ENCODE results near the gene NRARP. TPM values are rescaled to one million over a fixed set of nuclear protein-coding genes. Genes with fewer than 3 reads are reported as not detected.

The NRARP gene
- total and polyA plus RNA-seq, 7 experiments from 2014 or later: 0.70 to 2.7 (median 1.7) TPM; not detected in 2

GRCh38 chr9:137306850-137307254 lies 4.8 kb upstream of the NRARP start:
- DNase-seq: no peak
- Mint-ChIP-seq H3K9me3 (no peaks in the 10 kb centered on the region), H3K4me1 (peaks cover 0 to 7% (median 4%) of the 10 kb centered on the region in 7 donors), H3K27me3 (no peaks in the 10 kb centered on the region), H3K27ac (peak overlapping the region in 1 of 9 donors; percentile 11), H3K36me3 (no peaks in the 10 kb centered on the region), H3K4me3 (peak overlapping the region in 2 of 10 donors; percentile 23 to 63)
- H3K4me1 ChIP-seq (ENCODE audit: control insufficient read depth in 2 of 2, insufficient read depth in 2 of 2, low read length in 2 of 2): peaks cover 0 to 20% of the 10 kb centered on the region in 2 donors
- ChIA-PET POLR2A (no interaction called here), CTCF (no interaction called here)
- no peaks in the 10 kb centered on the region for H3K9me3 ChIP-seq (ENCODE audit: control insufficient read depth in 2 of 3, low read length in 3 of 3)
- H3K27me3 ChIP-seq (ENCODE audit: control insufficient read depth in 2 of 2, insufficient read depth in 2 of 2, low read length in 2 of 2): no peaks in the 10 kb centered on the region
- ATAC-seq: no peak
- no peaks in the 10 kb centered on the region for H3K36me3 ChIP-seq (ENCODE audit: control insufficient read depth in 2 of 3, insufficient read depth in 3 of 3, low read length in 3 of 3)
- H3K4me3 ChIP-seq (ENCODE audit: low read length): no peak overlapping the region
- no peak overlapping the region for H3K27ac ChIP-seq (ENCODE audit: low read depth, low read length)
- intact Hi-C loops (cut with micrococcal nuclease): loop anchor here (10.0 kb wide), 2 partner anchors 228 to 248 kb away; partner anchors contain the start of genes MRPL41 (in 1 of the 2) and PNPLA7 (in 1 of the 2)

DNA sequence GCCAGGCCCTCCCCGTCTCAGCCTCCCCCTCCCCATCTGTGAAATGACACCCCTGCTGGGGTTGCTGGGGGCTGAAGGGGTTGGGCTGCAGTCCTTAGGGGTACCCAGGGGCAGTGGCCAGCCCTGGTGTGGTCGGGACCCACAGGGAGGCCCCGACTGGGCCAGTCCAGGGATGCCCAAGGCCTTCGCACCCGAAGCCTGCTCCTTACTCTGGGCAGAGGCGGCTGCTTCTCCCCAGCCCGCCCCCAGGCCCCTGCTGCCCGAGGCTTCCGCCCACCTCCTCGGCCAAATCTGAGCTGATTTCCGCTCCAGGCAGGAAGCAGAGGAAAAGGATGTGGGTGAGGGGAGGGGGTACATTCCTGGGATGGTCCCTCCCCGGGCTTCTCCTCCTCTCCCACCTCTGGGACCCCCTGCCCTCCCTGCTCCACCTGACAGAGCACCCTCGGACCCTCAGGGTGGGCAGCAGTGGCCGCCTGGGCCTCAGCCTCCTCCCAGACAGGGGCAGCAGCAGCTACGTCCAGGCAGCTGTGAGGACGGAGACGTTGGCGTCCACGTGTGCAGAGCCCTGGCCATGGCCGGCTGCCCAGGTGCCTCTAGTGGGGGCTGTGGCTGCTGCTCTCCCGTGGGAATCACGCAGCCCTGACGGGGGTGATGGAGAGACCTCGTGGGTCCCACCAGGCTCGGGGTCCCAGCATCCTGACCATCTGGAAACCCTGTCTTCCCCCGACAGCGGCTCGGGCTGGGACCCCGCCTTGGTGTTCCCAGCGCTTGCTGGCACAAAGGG lies 4.2 kb upstream of the NRARP start:
- Histone ChIP-seq H3K36me3 (ENCODE audit: control insufficient read depth in 2 of 3, insufficient read depth in 3 of 3, low read length in 3 of 3) (no peaks in the 10 kb centered on the region), H3K4me3 (ENCODE audit: low read length) (no peak overlapping the region)

DNA sequence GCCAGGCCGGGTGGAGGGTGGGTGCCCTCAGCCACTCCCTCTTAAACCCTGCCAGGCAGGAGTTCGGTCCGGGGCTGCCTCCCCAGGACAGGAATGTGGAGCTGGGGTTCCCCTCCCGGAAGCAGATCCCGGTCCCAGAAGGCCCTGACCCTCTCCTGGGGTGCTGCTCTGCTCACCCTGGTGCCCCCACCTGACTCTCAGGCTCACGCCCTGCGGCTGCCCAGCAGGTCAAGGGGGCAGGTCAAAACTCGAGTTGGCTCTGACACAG lies 3.7 kb upstream of the NRARP start:
- Histone ChIP-seq H3K4me3 (ENCODE audit: low read length) (no peak overlapping the region), H3K4me1 (ENCODE audit: control insufficient read depth in 2 of 2, insufficient read depth in 2 of 2, low read length in 2 of 2) (peaks cover 3 to 24% of the 10 kb centered on the region in 2 donors), H3K9me3 (ENCODE audit: control insufficient read depth in 2 of 3, low read length in 3 of 3) (no peaks in the 10 kb centered on the region), H3K27ac (ENCODE audit: low read depth, low read length) (no peak overlapping the region), H3K27me3 (ENCODE audit: control insufficient read depth in 2 of 2, insufficient read depth in 2 of 2, low read length in 2 of 2) (no peaks in the 10 kb centered on the region), H3K36me3 (ENCODE audit: control insufficient read depth in 2 of 3, insufficient read depth in 3 of 3, low read length in 3 of 3) (no peaks in the 10 kb centered on the region)
- POLR2A ChIA-PET: interaction anchor here (0.6 kb wide), 1 partner anchor 496 kb away, joined by 3 read pairs; no protein-coding TSS in a partner anchor
- ATAC-seq (no peak), DNase-seq (peak in 1 of 9 donors; percentile 8)
- intact Hi-C loops (cut with micrococcal nuclease): loop anchor here (10.0 kb wide), 2 partner anchors 229 to 249 kb away; partner anchors contain the start of genes MRPL41 (in 1 of the 2) and PNPLA7 (in 1 of the 2)
- peak overlapping the region in 5 of 10 donors; percentile 46 to 69 (median 49) for H3K4me3 Mint-ChIP-seq
- CTCF ChIA-PET: no interaction called here
- peaks cover 0 to 9% (median 6%) of the 10 kb centered on the region in 7 donors for H3K4me1 Mint-ChIP-seq
- H3K27ac Mint-ChIP-seq: peak overlapping the region in 1 of 9 donors; percentile 78
- no peaks in the 10 kb centered on the region for H3K9me3 Mint-ChIP-seq
- H3K36me3 Mint-ChIP-seq: no peaks in the 10 kb centered on the region
- peaks cover 0 to 4% (median 0%) of the 10 kb centered on the region in 5 donors for H3K27me3 Mint-ChIP-seq

More for the DNA sequence above, 4.2 kb upstream of the NRARP start:
- Mint-ChIP-seq H3K27ac (no peak overlapping the region), H3K9me3 (no peaks in the 10 kb centered on the region), H3K36me3 (no peaks in the 10 kb centered on the region), H3K4me3 (peak overlapping the region in 2 of 10 donors; percentile 61 to 69), H3K4me1 (peaks cover 0 to 7% (median 4%) of the 10 kb centered on the region in 7 donors), H3K27me3 (peaks cover 0 to 3% (median 0%) of the 10 kb centered on the region in 5 donors)
- no peaks in the 10 kb centered on the region for H3K27me3 ChIP-seq (ENCODE audit: control insufficient read depth in 2 of 2, insufficient read depth in 2 of 2, low read length in 2 of 2)
- ChIA-PET CTCF (no interaction called here), POLR2A (interaction anchor here (0.6 kb wide), 1 partner anchor 496 kb away, joined by 3 read pairs; no protein-coding TSS in a partner anchor)
- intact Hi-C loops (cut with micrococcal nuclease): loop anchor here (10.0 kb wide), 2 partner anchors 229 to 249 kb away; partner anchors contain the start of genes MRPL41 (in 1 of the 2) and PNPLA7 (in 1 of the 2)
- ATAC-seq (no peak), DNase-seq (no peak)
- H3K27ac ChIP-seq (ENCODE audit: low read depth, low read length): no peak overlapping the region
- no peaks in the 10 kb centered on the region for H3K9me3 ChIP-seq (ENCODE audit: control insufficient read depth in 2 of 3, low read length in 3 of 3)
- peaks cover 0 to 20% of the 10 kb centered on the region in 2 donors for H3K4me1 ChIP-seq (ENCODE audit: control insufficient read depth in 2 of 2, insufficient read depth in 2 of 2, low read length in 2 of 2)

GRCh38 chr9:137305060-137305797 lies 3.2 kb upstream of the NRARP start:
- Histone ChIP-seq H3K9me3 (ENCODE audit: control insufficient read depth in 2 of 3, low read length in 3 of 3) (no peaks in the 10 kb centered on the region), H3K36me3 (ENCODE audit: control insufficient read depth in 2 of 3, insufficient read depth in 3 of 3, low read length in 3 of 3) (no peaks in the 10 kb centered on the region), H3K27ac (ENCODE audit: low read depth, low read length) (no peak overlapping the region), H3K4me1 (ENCODE audit: control insufficient read depth in 2 of 2, insufficient read depth in 2 of 2, low read length in 2 of 2) (peaks cover 7 to 27% of the 10 kb centered on the region in 2 donors), H3K4me3 (ENCODE audit: low read length) (peak overlapping the region; percentile 35), H3K27me3 (ENCODE audit: control insufficient read depth in 2 of 2, insufficient read depth in 2 of 2, low read length in 2 of 2) (peaks cover 0 to 4% of the 10 kb centered on the region in 2 donors)
- Mint-ChIP-seq H3K4me3 (peak overlapping the region in 8 of 10 donors; percentile 46 to 69 (median 50)), H3K36me3 (no peaks in the 10 kb centered on the region), H3K27ac (peak overlapping the region in 1 of 9 donors; percentile 78), H3K27me3 (peaks cover 0 to 8% (median 0%) of the 10 kb centered on the region in 5 donors), H3K9me3 (no peaks in the 10 kb centered on the region), H3K4me1 (peaks cover 0 to 11% (median 8%) of the 10 kb centered on the region in 7 donors)
- peak in 6 of 9 donors; percentile 28 to 66 (median 41) for DNase-seq
- ChIA-PET CTCF (no interaction called here), POLR2A (no interaction called here)
- intact Hi-C loops (cut with micrococcal nuclease): loop anchor here (10.0 kb wide), 2 partner anchors 230 to 250 kb away; partner anchors contain the start of genes MRPL41 (in 1 of the 2) and PNPLA7 (in 1 of the 2)
- peak; percentile 40 for ATAC-seq

DNA sequence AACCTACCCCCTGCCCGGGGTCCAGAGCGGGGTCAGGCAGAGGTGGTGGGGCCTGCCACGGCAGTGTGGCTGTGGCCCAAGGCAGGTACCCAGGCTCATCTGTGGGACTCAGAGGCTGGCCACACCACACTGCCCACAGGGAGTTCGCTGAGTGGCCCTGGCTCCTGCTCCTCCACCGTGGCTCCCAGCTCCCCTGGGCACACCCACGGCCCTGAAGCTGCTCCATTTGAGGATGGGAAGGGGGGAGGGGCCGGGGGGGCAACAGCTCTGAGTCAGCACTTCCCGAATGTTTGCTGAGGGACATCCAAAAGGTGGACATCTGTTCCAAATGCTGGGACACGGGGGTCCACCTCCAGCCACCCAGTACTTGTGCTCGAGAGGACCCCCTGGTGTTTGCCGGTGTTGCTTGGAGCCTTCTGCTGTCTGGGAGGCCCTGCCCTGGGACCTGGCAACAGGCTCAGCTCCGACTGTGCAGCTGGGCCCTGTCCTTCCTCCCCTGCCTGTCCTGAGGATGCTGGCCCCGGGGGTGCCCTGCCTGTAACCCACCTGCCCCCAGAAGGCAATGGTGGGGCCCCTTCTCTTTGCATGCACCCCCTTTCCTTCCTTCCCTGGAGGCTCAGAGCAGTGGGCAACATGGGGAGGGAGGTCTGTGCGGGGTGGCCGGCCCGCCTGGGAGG lies 2.5 kb upstream of the NRARP start:
- H3K27me3 ChIP-seq (ENCODE audit: control insufficient read depth in 2 of 2, insufficient read depth in 2 of 2, low read length in 2 of 2): peaks cover 6 to 10% of the 10 kb centered on the region in 2 donors

More for the DNA sequence above, 2.5 kb upstream of the NRARP start:
- peaks cover 7 to 27% of the 10 kb centered on the region in 2 donors for H3K4me1 ChIP-seq (ENCODE audit: control insufficient read depth in 2 of 2, insufficient read depth in 2 of 2, low read length in 2 of 2)
- no peak overlapping the region for H3K4me3 ChIP-seq (ENCODE audit: low read length)
- Mint-ChIP-seq H3K4me3 (no peak overlapping the region), H3K9me3 (no peaks in the 10 kb centered on the region), H3K27me3 (peaks cover 0 to 13% (median 4%) of the 10 kb centered on the region in 5 donors), H3K36me3 (no peaks in the 10 kb centered on the region), H3K27ac (peak overlapping the region in 1 of 9 donors; percentile 29), H3K4me1 (peaks cover 0 to 14% (median 11%) of the 10 kb centered on the region in 7 donors)
- DNase-seq: no peak
- no peaks in the 10 kb centered on the region for H3K9me3 ChIP-seq (ENCODE audit: control insufficient read depth in 2 of 3, low read length in 3 of 3)
- H3K27ac ChIP-seq (ENCODE audit: low read depth, low read length): no peak overlapping the region
- ATAC-seq: no peak
- ChIA-PET CTCF (no interaction called here), POLR2A (interaction anchor here (1.1 kb wide), 1 partner anchor 16 kb away, joined by 3 read pairs; no protein-coding TSS in a partner anchor)
- intact Hi-C loops (cut with micrococcal nuclease): loop anchor here (5.0 to 10.0 kb wide), 3 partner anchors 118 to 250 kb away; partner anchors contain the start of genes EXD3 (in 1 of the 2), MRPL41 (in 1 of the 2), NOXA1 (in 1 of the 2) and PNPLA7 (in 1 of the 2)
- H3K36me3 ChIP-seq (ENCODE audit: control insufficient read depth in 2 of 3, insufficient read depth in 3 of 3, low read length in 3 of 3): no peaks in the 10 kb centered on the region
